HepG2 (cell line): ENCODE measurements around the gene USP7. TPM values are rescaled to one million over a fixed set of nuclear protein-coding genes. Genes with fewer than 3 reads are reported as not detected.

Source experiments
- ATAC-seq: fragments of 200-7000 bp; cut with Tn5 transposase; 3 replicates; pipeline ENCODE4 v1.9.1; 2020; ENCODE audit warnings: mild to moderate bottlenecking, moderate library complexity
- BruUV-seq: library from RNA; stranded (reverse); fragments of 400-500 nt; replicated peaks from 2 replicates; lab custom pipeline; 2021; lab: Mats Ljungman, UMichigan
- CTCF ChIA-PET: fragments of 300-600 bp; formaldehyde crosslinking; extraction: SDS; loops from one replicate; lab custom pipeline; 2021; ENCODE audit warnings: low total read pairs, inconsistent platforms, low intra/inter-chr PET ratio; lab: Yijun Ruan, JAX
- POLR2A ChIA-PET: fragments of 350-600 bp; sonication (Branson Sonifier 250); formaldehyde crosslinking; loops from one replicate; lab custom pipeline; 2020; ENCODE audit warnings: antibody characterized with exemption, inconsistent platforms; lab: Yijun Ruan, JAX
- DNase-seq: peaks from one replicate; pipeline ENCODE4 v3.0.0-alpha.2; 2015; ENCODE audit warnings: low spot score
- FAIRE-seq: peaks from 3 replicates; lab custom pipeline; 2011; peaks lifted over from hg19 to GRCh38; lab: Jason Lieb, UNC
- H2AFZ ChIP-seq: one replicate; pipeline ENCODE4 v1.6.1; 2011; ENCODE audit warnings: low read length, inconsistent platforms
- H3K27ac ChIP-seq: fragments of 300-600 bp; 3 replicates; pipeline ENCODE4 v1.8.0; 2011; ENCODE audit warnings: mixed run types, mild to moderate bottlenecking, mixed read lengths, low read length, inconsistent platforms; ENCODE audit not compliant: insufficient read depth; ENCODE audit errors: extremely low read length
- H3K27me3 ChIP-seq, 2 experiments: fragments of 200-600 bp in 1 of 2; 2 replicates in 1 of 2; 3 replicates in 1 of 2; pipeline versions ENCODE4 v1.6.0 to v1.8.0; 2011; ENCODE audit warnings: low read length in 2 of 2, mild to moderate bottlenecking in 2 of 2, moderate library complexity in 2 of 2, inconsistent platforms in 1 of 2; ENCODE audit not compliant: insufficient read depth in 2 of 2, control insufficient read depth in 1 of 2
- H3K36me3 ChIP-seq, 2 experiments: fragments of 200-600 bp in 1 of 2; replicated peaks in 1 of 2; 2 replicates in 1 of 2; 3 replicates in 1 of 2; pipeline versions ENCODE4 v1.5.1 to v1.8.0; 2011; ENCODE audit warnings: low read length in 2 of 2, inconsistent platforms in 1 of 2; ENCODE audit not compliant: insufficient read depth in 2 of 2, control insufficient read depth in 1 of 2
- H3K4me1 ChIP-seq: 2 replicates; pipeline ENCODE4 v1.5.1; 2012; ENCODE audit warnings: low read length, inconsistent platforms; ENCODE audit not compliant: insufficient read depth
- H3K4me2 ChIP-seq: 2 replicates; pipeline ENCODE4 v1.6.0; 2011; ENCODE audit warnings: low read depth, low read length, inconsistent platforms
- H3K4me3 ChIP-seq, 3 experiments: fragments of 200-600 bp in 1 of 3; sonication (generic), shearing (Covaris generic) in 1 of 3; replicated peaks in 1 of 3; 2 replicates each; pipeline ENCODE4 v1.5.1; 2011 to 2016; ENCODE audit warnings: low read length in 3 of 3, inconsistent platforms in 2 of 3, low read depth in 2 of 3, mild to moderate bottlenecking in 2 of 3, control low read depth in 1 of 3, mixed read lengths in 1 of 3; ENCODE audit not compliant: insufficient read depth in 1 of 3
- H3K79me2 ChIP-seq: one replicate; pipeline ENCODE4 v1.6.1; 2011; ENCODE audit warnings: low read length, inconsistent platforms; ENCODE audit not compliant: insufficient read depth
- H3K9ac ChIP-seq: 2 replicates; pipeline ENCODE4 v1.6.0; 2011; ENCODE audit warnings: mild to moderate bottlenecking, low read depth, low read length, inconsistent platforms; ENCODE audit not compliant: insufficient read depth
- H3K9me3 ChIP-seq: 2 replicates; pipeline ENCODE4 v1.5.1; 2012; ENCODE audit warnings: mild to moderate bottlenecking, low read length
- H4K20me1 ChIP-seq: 2 replicates; pipeline ENCODE4 v1.6.0; 2011; ENCODE audit warnings: inconsistent platforms, mild to moderate bottlenecking, low read length, moderate library complexity; ENCODE audit not compliant: insufficient read depth
- AGO2 ChIP-seq: fragments of 200-400 bp; formaldehyde crosslinking; optimal IDR thresholded peaks from 2 replicates; pipeline ENCODE3; 2017; ENCODE audit warnings: mild to moderate bottlenecking, low read depth, low read length, moderate library complexity
- HOXA5 ChIP-seq: sonication (generic); formaldehyde crosslinking; IDR thresholded peaks from 2 replicates; pipeline ENCODE4 v1.4.0; 2020; ENCODE audit warnings: missing genetic modification reagents
- NFYC ChIP-seq: IDR thresholded peaks from 2 replicates; pipeline ENCODE4 v1.6.1; 2016; ENCODE audit warnings: missing genetic modification reagents, missing compliant biosample characterization
- ONECUT2 ChIP-seq: sonication (generic); formaldehyde crosslinking; IDR thresholded peaks from 2 replicates; pipeline ENCODE4 v1.4.0; 2020; ENCODE audit warnings: missing genetic modification reagents
- POLR2AphosphoS2 ChIP-seq: IDR thresholded peaks from 2 replicates; pipeline ENCODE4 v1.6.1; 2011; ENCODE audit warnings: low read depth, low read length, improper control_type of control experiment
- PRMT3 ChIP-seq: sonication (generic); formaldehyde crosslinking; IDR thresholded peaks from 2 replicates; pipeline ENCODE4 v1.8.1; 2022; ENCODE audit warnings: low read depth, mild to moderate bottlenecking, moderate library complexity, missing genetic modification reagents, borderline replicate concordance
- SALL2 ChIP-seq: sonication (generic); formaldehyde crosslinking; IDR thresholded peaks from 2 replicates; pipeline ENCODE4 v1.8.1; 2023; ENCODE audit warnings: mild to moderate bottlenecking, missing genetic modification reagents, inconsistent platforms
- ZBTB49 ChIP-seq: sonication (generic); formaldehyde crosslinking; IDR thresholded peaks from 2 replicates; pipeline ENCODE4 v1.4.0; 2020; ENCODE audit warnings: missing genetic modification reagents, borderline replicate concordance
- ZKSCAN1 ChIP-seq: fragments of 150-350 bp; IDR thresholded peaks from 2 replicates; pipeline ENCODE4 v1.6.1; 2014; ENCODE audit warnings: low read length
- ZNF232 ChIP-seq: sonication (generic); formaldehyde crosslinking; IDR thresholded peaks from 2 replicates; pipeline ENCODE4 v1.4.0; 2020; ENCODE audit warnings: missing genetic modification reagents, borderline replicate concordance
- ZNF558 ChIP-seq: sonication (generic); formaldehyde crosslinking; IDR thresholded peaks from 2 replicates; pipeline ENCODE4 v1.9.0; 2022; ENCODE audit warnings: mild to moderate bottlenecking, missing genetic modification reagents, borderline replicate concordance
- WGBS: methylation state at CpG from one replicate; pipeline ENCODE4 v1.1.6; 2017; ENCODE audit warnings: low lambda C conversion rate; 5-methylcytosine and 5-hydroxymethylcytosine counted together
- in situ Hi-C: cut with HindIII; loops from 2 replicates; pipeline ENCODE4 v1.10.0; 2017; ENCODE audit warnings: low pct_unique_long_range_greater_than_20kb; ENCODE audit not compliant: extremely low pct_ligation_motif_present
- intact Hi-C: fragments of 100-400 bp; cut with micrococcal nuclease; formaldehyde crosslinking; loops from one replicate; pipeline ENCODE4 v1.10.0; 2022; ENCODE audit not compliant: unreplicated experiment
- polyA plus RNA-seq, 8 experiments: library from polyadenylated mRNA; depleted of rRNA in 3 of 8; stranded (reverse) in 7 of 8; unstranded in 1 of 8; fragments of >200 nt; fragmentation: Illumina TruSeq in 4 of 8; extraction: Trizol in 4 of 8; gene quantifications; 2 replicates each; pipeline versions ENCODE4 v1.2.1 to v1.2.3, GENCODE V29; 2011 to 2016; ENCODE audit warnings: low read depth in 4 of 8, missing spikeins in 1 of 8, mixed read lengths in 1 of 8; ENCODE audit not compliant: insufficient read depth in 1 of 8
- total RNA-seq, 5 experiments: library from RNA; depleted of rRNA; stranded (reverse); fragments of >200 nt; fragmentation: Illumina TruSeq; extraction: Trizol; gene quantifications; 2 replicates each; pipeline ENCODE4 v1.2.3, GENCODE V29; 2016; ENCODE audit warnings: low read depth in 1 of 5

USP7 gene
- total and polyA plus RNA-seq, 2 of the 13 experiments (the other 11 are each of a cell fraction or from before 2014, with no cell fraction given), result 52.5 to 173 TPM

- Histone ChIP-seq H3K9ac (no peak overlapping the region), H3K4me1 (peaks cover 31% of the 10 kb centered on the region), H2AFZ (no peak overlapping the region), H3K27ac (no peak overlapping the region), H3K4me3 (no peak overlapping the region), H3K27me3 (no peaks in the 10 kb centered on the region), H4K20me1 (peaks cover 47% of the 10 kb centered on the region), H3K79me2 (peaks cover 3% of the 10 kb centered on the region), H3K36me3 (peaks cover 61 to 90% of the 10 kb centered on the region in 2 experiments), H3K9me3 (no peaks in the 10 kb centered on the region), H3K4me2 (no peak overlapping the region)
- intact Hi-C loops (loop anchor here (5.0 kb wide), 1 partner anchor 191 kb away; no protein-coding TSS in a partner anchor), in situ Hi-C loops (no loop called here)
- no peak for DNase-seq
- no TSS peak for BruUV-seq
- POLR2A ChIA-PET, result interaction anchor here (0.8 to 7.5 kb wide), 4 partner anchors 11 to 26 kb away, joined by 3 to 105 read pairs (median 7); partner anchors contain the start of gene CARHSP1
- ATAC-seq, result no peak
- no peak for FAIRE-seq
- CTCF ChIA-PET, result no interaction called here
- 96% methylated on average over 7 of the region's 7 CpGs for WGBS
- TF ChIP-seq ZNF232 (CRISPR knock-in tag) (0 out of 2 replicates have a peak, but pooled peaks have one; percentile 31), PRMT3 (CRISPR knock-in tag) (0 out of 2 replicates have a peak, but pooled peaks have one; percentile 4), NFYC (CRISPR knock-in tag) (no peak), ONECUT2 (0 out of 2 replicates have a peak, but pooled peaks have one; percentile 7), AGO2 (peak; percentile 44), POLR2AphosphoS2 (no peak), ZNF558 (CRISPR knock-in tag) (no peak), SALL2 (CRISPR knock-in tag) (0 out of 2 replicates have a peak, but pooled peaks have one; percentile 37), ZBTB49 (CRISPR knock-in tag) (no peak), ZKSCAN1 (no peak), HOXA5 (CRISPR knock-in tag) (0 out of 2 replicates have a peak, but pooled peaks have one; percentile 23)
Observed at GRCh38 chr16:8853611-8854010, 110.1 kb downstream of the USP7 start.
